ENCODE data around the gene SCARF2.
"Not testable (repeated sequence)": the region's sequence is repeated elsewhere in the genome, so short reads cannot be mapped to it uniquely, and the experiment has no call there.

Gene SCARF2

DNA sequence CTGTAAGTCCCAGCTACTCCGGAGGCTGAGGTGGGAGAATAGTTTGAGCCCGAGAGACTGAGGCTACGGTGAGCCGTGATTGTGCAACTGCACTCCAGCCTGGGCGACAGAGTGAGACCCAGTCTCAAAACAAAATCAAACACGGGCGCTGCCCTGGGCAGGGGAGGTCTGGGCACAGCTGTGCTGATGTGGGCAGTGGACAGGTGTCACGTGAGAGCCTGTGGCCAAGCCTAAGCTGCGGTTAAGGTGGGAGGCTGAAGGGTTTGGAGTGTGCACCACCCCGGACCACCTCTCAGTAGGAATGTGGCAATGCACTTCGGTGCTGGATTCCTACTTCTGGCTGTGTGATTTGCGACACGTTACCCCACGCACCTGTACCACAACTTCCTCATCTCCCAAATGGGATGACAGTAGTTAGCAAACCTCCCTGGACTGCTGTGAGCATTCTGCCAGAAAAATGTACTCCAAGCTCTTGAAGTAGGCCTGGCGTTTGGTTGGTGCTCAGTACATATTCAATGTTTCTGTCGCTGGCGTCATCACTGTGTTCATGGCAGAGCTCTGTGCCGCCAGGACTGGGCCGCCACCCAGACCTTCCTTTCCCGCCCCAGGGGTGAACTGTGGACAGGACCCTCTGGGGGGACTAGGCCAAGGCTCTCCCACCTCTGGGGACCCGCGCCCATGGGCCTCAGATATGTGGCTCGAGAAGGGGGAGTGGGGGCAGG lies 44.5 kb downstream of the SCARF2 start:
- peak overlapping the region; percentile 88 for H3K4me3 ChIP-seq (ENCODE audit: low read depth, low read length)
- no peak for DNase-seq (ENCODE audit: low read depth)
- TF ChIP-seq, protein P1, sequence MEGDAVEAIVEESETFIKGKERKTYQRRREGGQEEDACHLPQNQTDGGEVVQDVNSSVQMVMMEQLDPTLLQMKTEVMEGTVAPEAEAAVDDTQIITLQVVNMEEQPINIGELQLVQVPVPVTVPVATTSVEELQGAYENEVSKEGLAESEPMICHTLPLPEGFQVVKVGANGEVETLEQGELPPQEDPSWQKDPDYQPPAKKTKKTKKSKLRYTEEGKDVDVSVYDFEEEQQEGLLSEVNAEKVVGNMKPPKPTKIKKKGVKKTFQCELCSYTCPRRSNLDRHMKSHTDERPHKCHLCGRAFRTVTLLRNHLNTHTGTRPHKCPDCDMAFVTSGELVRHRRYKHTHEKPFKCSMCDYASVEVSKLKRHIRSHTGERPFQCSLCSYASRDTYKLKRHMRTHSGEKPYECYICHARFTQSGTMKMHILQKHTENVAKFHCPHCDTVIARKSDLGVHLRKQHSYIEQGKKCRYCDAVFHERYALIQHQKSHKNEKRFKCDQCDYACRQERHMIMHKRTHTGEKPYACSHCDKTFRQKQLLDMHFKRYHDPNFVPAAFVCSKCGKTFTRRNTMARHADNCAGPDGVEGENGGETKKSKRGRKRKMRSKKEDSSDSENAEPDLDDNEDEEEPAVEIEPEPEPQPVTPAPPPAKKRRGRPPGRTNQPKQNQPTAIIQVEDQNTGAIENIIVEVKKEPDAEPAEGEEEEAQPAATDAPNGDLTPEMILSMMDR (conservative IDR thresholded peaks at IDR 0.05; ENCODE audit: low read depth, low read length) = no peak

DNA sequence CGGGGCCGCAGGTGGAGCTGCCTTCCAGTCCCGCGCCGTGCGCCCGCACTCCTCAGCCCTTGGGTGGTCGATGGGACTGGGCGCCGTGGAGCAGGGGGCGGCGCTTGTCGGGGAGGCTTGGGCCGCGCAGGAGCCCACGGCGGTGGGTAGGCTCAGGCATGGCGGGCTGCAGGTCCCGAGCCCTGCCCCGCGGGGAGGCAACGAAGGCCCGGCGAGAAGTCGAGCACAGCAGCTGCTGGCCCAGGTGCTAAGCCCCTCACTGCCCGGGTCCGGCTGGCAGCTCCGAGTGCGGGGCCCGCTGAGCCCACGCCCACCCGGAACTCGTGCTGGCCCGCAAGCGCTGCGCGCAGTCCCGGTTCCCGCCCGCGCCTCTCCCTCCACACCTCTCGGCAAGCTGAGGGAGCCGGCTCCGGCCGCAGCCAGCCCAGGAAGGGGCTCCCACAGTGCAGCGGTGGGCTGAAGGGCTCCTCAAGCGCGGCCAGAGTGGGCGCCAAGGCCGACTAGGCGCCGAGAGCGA lies 45.2 kb downstream of the SCARF2 start:
- not testable (repeated sequence) for DNase-seq (ENCODE audit: low read depth); H3K4me3 ChIP-seq (ENCODE audit: low read depth, low read length)

DNA sequence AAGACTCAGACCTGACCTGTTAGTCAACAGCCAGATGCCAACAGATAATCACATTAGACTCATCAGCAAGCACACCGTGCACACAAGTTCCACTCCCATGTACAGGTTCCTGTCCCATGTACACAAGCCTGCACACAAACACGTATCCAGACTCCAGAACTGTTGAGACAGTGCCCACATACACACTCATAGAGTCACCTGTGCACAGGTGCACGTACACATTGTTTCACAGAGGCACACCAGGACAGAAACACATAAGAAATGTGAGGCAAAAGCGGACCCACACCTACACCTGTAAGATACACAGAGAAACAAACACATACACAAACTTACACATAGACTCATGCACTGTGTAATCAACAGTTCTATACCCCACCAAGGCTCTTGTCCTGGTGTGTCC lies 46.4 kb downstream of the SCARF2 start:
- H3K4me3 ChIP-seq (ENCODE audit: low read depth, low read length) = no peak overlapping the region
- DNase-seq (ENCODE audit: low read depth) = no peak
- TF ChIP-seq, protein P1 (conservative IDR thresholded peaks at IDR 0.05; ENCODE audit: low read depth, low read length) = no peak

DNA sequence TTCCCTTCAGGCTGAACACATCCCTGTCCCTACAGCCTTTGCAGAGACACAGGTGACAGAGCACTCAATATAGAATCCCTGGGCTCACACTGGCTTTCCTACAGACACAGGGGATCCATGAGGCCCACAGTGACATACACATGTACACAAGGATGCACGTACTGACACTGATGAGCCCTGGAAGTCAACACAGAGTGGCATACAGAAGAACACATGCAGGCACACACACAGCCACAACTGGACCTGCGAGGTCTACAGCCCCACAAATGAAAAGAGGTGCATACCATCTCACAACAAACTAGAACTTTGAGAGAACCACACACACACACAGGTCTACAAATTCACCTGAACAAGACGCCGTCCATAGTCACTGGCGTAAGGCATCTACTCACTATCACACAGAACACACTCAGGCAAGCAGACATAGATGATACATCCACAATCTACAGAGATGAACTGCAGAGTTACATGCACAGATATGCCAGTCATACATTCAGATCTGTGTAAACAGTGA lies 47.2 kb downstream of the SCARF2 start:
- TF ChIP-seq, protein P1 (conservative IDR thresholded peaks at IDR 0.05; ENCODE audit: low read depth, low read length) = no peak
- H3K4me3 ChIP-seq (ENCODE audit: low read depth, low read length) = no peak overlapping the region
- no peak for DNase-seq (ENCODE audit: low read depth)

DNA sequence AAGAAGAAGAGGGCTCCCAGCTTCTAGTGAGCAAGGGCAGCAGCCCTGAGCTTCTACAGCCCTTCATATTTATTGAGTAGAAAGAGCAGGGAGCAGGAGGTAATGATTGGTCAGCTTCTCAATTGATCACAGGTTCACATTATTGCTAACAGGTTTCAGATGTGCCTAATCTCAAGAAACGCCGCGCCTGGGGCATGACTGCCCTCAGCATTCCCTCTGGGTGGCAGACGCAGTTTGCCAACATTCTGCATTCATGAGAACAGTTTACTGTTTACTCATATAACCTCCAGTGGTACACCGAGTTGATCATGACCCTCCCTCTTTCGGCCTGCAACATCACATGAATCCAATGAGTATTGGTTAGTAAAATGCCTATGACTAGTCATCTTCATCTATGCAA lies 48.3 kb downstream of the SCARF2 start:
- DNase-seq (ENCODE audit: low read depth) = no peak
- TF ChIP-seq, protein P1 (conservative IDR thresholded peaks at IDR 0.05; ENCODE audit: low read depth, low read length) = no peak
- no peak overlapping the region for H3K4me3 ChIP-seq (ENCODE audit: low read depth, low read length)

DNA sequence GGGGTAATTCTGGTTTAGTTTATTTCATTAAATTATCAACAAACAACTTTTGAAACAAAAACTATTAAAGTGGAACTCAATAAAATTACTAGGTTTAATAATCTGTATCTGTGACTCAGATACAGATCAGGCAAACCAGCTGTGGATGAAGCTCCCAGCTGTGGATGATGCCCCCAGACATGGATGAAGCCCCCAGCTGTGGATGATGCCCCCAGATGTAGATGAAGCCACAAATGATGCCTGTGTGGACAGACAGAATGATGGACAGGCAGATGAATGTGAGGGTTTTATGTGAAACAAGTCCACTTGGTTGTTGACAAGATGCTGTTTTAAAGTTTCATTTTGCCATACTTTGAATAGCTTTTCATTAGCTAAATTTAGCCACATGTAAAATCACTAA lies 49.4 kb downstream of the SCARF2 start:
- TF ChIP-seq, protein P1 (conservative IDR thresholded peaks at IDR 0.05; ENCODE audit: low read depth, low read length) = no peak
- DNase-seq (ENCODE audit: low read depth) = no peak
- no peak overlapping the region for H3K4me3 ChIP-seq (ENCODE audit: low read depth, low read length)

DNA sequence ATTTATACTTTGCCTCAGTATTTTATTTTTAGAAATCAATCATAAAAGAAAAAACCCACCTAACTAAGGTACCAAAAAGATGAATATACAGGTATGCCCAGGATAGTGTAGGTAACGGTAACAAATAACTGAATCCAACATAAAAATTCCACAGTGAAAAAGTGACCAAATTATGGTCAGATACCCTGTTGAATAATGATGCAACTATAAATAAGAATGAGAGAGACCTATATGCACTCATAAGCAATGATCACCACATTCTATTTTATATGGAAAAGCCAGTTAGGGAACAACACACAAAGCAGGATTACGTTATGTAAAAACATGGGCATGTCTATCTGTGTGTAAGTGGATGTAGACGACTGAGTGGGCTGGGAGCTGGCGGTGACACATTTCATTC lies 50.7 kb downstream of the SCARF2 start:
- TF ChIP-seq, protein P1 (conservative IDR thresholded peaks at IDR 0.05; ENCODE audit: low read depth, low read length) = no peak
- no peak overlapping the region for H3K4me3 ChIP-seq (ENCODE audit: low read depth, low read length)
- no peak for DNase-seq (ENCODE audit: low read depth)
